CD4-positive, alpha-beta T cell treated with Interleukin-2 at 100 ng/mL for 4 hours (primary cell): ENCODE measurements around the gene DTNBP1.

Source experiments
- DNase-seq: peaks from one replicate; pipeline ENCODE4 v3.0.0-alpha.2; 2020; ENCODE audit warnings: low spot score

DTNBP1 gene

DNA sequence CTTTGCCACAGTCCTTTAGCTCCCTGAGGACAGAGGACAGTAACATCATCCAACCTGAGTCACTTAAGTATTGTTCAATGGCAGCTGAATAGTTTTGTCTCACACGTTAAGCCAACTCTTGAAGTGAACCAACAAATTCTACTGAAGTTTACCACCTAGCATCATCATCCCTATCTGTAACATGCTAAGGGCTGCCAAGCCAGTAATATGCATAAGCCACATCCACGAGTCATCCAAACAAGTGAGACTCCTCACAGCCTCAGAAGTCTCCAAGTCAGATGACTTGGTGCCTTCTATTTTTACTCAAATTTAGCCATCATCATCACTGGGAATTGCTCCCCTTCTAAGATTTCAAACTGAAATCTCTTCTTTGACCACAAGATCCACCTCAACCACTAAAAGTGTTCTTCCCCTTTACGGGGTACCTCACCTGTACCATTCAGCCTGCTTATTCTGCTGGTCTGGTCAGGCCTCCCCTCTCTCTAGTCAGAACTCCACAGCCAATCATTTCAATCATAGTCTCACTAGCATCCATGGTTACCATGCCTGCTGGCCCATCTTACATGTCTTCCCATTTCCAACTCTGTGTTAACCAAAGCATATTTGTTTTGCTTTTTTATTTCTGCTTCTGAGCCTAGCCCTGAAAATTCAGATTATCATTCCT is 73.7 kb downstream of the DTNBP1 start:
- DNase-seq, result no peak

DNA sequence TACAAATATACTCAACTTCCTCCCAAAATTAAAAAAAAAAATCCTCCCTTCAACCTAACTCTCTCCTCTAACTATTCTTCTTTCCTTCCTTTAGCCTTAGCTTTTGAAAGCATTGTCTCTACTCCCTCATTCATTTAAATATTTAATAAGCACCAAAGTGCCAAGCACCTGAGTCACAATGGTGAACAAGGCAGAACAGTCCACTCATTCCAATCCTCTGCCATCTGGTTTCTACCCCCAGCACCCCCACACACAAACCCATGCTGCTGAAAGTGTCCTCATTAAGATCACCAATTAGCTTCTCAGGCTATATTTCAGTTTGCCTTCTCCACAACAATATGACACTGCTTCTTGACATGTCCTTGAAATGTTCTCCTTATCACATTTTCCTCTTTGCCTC is 76.3 kb downstream of the DTNBP1 start:
- DNase-seq, result no peak

DNA sequence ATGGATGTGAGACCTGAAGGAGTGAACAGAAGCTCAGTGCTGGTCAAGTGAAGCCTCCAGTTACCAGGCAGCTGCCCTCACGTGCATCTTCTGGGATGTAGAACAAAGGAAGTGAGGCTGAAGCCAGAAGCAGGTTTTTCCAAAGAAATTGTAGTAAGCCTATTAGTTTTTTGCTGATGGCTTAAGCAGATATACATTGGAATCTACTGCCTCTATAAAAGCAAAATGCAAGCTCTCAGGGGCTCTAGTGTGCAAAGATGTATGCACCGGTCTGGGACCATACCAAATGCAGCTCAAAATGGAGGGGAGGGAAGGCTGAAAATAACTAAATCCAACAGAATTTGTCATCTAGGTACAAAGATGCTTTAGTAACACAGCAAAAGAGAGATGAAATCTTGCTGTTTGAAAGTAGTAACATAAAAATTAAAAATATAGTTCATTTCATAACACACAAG is 77.0 kb downstream of the DTNBP1 start:
- no peak for DNase-seq

DNA sequence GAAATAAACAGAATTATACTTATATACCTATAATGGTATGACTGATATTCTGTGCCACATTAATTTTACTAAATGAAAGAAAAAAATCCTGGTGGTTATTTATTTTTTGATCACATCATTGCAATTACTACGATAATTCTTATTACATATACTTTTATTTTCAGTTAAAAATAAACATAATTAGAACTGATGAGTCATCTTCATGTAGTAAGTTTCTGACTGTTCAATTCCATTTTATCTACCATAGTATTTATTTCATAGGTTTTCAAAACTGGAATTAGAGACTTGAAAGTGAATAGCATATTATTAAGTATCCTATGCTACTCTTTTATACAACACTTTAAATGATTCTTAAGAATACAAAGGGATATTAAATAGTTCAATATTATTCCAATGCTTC is 80.3 kb downstream of the DTNBP1 start:
- no peak for DNase-seq

DNA sequence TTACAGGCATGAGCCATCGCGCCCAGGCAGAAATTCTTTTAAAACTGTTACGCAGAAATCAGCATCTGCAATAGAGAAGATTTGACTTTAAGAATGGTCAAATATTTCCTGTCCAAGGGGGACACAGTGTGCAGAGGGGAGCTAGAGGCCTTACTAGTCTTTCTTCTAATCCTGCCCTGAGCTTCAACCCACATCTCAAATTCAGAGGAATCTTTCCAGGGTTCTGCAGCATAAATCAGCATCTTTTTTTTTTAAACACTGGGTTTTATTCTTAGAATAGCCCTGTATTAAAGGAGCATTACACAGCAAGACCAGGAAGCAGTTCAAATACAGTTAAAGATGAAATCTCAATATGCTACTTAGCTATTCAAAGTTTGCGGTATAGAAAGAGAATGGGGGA is 81.1 kb downstream of the DTNBP1 start:
- no peak for DNase-seq

DNA sequence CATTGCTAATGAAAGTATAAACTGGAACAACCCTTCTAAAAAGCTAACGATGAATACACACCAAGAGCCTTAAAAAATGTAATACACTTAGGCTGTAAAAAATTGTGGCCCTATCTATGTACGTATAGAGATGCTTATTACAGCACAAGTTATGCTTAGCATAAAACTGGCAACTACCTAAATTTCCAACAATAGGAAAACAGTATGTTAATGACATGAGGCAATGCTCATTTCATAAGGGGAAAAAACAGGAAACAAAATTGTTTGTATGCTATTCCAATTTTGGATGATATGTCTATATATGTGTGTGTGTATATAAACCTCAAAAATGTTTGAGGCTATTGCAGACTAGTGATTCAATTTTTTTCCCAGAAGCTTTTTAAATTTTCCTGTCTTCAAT is 82.5 kb downstream of the DTNBP1 start:
- no peak for DNase-seq

DNA sequence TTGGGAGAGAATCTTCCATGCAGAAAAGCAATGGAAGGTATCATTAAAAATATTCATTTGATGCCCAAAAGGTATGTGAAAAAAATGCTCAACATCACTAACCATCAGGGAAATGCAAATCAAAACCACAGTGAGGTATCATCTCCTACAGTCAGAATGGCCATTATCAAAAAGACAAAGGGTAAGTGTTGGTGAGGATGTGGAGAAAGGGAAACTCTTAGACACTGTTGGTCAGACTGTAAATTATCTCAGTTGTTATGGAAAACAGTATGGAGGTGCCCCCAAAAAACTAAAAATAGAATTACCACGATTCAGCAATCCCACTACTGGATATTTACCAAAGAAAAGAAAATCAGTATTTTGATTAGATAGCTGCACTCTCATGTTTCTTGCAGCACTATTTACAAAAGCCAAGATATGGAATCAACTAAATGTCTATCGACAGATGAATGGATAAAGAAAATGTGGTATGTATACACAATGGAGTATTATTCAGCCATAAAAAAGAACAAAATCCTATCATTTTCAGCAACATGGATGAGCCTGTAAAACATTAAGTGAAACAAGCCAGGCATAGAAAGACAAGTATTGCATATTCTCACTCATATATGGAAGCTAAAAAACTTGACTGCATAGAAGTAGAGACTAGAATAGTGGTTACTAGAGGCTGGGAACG is 84.0 kb downstream of the DTNBP1 start:
- DNase-seq, result no peak

DNA sequence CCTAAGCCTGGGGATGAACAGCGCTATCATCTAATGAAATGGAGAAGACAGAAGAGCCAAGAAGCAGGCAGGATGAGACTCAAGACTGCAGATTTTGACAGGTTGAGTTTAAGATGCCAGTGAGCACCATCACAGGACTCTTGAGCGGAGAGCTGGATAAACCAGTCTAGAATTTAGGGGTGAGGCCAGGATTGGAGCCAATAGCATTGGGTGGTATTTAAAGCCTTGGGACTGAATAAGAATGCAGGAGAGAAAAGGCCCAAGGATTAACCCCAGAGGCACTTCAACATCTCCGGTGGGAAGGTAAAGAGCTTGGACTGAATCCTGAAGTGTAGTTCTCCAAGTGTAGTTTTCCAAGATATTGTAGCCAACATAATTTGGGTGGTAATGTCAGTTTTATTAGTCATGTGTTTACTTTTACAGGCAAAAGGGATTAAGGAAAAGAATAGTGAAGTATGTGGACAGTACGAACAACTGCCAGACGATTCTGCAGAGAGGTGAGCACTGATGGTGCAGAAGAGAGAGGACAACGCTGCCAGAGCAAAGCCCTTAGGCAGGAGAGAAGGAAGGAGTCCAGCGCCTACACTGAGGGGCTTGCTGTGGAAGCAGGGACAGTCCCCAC is 85.2 kb downstream of the DTNBP1 start:
- no peak for DNase-seq

DNA sequence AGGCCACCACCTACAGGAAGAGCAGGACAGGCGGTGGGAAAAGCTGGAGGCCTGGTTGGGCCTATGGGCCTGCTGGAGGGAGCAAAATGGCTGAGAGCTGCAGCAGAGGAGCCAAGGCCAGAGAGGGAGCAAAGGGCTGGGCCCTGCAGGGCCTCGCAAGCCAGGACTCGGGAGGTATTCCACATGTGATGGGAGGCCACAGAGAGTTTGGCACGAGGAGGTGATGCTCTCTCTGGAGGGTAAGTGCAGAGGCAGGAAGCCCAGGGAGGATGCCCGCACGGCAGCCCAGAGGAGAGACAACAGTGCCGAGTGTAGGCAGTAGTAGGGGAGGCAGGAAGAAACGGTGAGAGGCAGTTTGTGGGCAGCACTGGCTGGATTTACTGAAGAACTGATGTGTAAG is 85.7 kb downstream of the DTNBP1 start:
- DNase-seq, result no peak

DNA sequence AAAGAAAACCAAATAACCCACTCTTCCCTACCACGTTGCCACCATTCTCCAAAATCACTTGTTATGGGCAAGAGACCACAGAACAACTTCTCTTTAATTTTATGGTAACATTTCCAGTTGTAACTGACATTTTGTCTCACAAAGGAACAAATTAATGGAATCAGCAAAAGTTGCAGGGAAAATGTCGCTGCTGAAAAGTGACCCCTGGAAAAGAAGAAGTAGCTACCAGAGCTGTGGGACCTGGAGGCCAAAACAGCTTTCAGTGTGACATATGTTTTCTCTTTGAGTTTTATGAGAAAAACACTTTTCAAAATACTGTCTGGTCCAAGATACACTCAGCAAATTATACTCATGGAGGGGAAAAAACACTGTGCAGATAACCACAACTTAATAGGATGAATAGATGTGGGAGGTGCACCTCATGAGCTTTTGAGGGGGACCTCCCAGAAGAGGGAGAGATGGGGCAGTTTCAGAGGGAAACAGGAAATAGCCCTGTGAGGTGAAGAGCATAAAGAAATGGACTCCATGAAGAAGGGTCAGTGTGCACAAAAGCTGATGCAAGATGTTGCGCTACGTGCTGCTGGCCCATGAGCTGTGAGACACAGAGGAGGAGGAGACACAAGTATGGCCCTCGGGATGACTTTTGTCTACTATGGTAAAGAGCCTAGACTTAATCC is 87.3 kb downstream of the DTNBP1 start:
- DNase-seq, result no peak

DNA sequence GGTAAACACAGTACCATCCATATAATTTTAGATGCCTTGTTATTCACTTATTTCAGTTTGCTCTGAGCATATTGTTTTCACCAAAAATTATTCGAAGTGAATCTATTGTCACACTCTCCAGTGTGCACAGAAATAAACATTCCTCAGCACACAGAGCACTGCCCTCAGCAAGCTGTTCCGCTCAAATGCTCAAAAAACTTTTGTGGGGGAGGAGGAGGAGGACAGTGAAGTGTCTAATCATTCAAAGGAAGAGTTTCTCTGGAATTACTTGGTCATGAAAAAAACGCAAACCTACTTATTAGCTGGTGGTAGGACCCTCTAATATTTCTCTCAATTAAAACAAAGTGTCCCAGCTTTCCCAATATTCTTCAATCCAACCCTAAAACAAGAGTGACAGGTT is 88.3 kb downstream of the DTNBP1 start:
- DNase-seq, result no peak

DNA sequence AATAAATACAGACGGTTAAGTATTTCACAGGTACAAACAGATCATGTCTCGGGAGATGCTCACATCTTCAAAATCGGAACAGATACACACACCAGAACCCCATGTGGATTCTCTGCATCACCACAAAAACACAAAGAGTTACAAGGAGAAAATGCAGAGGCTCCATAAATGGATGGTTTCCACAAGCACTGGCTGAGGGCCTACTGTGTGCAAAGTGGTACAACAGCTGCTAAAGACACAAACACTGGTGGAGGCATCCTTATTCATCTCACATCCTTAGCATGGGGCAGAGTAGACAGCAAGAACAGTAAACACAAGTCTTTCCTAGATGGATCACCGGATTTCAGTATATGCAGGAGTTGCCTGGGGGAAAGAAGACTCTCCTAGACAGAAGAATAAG is 88.8 kb downstream of the DTNBP1 start:
- DNase-seq, result no peak

DNA sequence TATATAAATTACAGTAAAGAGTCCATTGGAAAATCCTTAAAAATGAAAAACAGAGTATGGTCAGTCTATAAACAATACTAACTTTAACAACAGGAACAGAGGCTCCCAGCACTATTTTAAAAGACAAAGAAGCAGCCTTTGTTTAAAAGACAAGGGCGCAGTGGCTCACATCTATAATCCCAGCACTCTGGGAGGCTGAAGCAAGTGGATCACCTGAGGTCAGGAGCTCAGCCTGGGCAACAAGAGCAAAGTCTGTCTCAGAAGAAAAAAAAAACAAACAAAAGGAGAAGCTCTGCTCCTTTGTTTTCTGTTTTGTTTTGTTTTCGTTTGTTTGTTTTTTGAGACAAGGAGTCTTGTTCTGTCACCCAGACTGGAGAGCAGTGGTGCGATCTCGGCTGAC is 89.4 kb downstream of the DTNBP1 start:
- DNase-seq, result no peak

DNA sequence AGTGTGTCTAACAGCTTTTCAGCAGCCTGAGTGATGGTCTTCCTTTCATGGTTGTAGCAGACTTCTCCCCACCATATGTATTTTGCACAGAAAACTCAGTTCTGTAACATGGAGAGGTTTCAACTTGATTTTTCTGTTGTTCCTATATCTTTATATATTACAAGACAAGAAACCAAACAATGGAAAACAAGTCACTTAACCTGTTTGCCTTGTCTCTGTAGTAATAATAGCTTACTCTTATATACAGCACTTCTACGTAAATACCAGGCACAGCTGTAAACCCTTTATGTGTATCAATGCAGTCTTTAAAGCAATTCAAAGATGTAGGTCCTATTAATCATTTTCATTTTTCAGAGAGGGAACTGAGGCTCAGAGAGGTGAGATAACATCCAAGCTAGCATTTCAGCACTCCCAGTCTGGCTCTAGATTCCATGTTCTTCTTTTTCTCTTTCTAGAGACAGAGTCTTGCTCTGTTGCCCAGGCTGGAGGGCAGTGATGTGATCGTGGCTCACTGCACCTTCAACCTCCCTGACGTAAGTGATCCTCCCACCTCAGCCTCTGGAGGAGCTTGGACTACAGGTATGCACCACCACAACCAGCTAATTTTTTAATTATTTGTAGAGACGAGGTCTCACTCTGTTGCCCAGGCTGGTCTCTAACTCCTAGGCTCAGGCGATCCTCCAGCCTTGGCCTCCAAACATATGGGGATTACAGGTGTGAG is 90.4 kb downstream of the DTNBP1 start:
- no peak for DNase-seq

DNA sequence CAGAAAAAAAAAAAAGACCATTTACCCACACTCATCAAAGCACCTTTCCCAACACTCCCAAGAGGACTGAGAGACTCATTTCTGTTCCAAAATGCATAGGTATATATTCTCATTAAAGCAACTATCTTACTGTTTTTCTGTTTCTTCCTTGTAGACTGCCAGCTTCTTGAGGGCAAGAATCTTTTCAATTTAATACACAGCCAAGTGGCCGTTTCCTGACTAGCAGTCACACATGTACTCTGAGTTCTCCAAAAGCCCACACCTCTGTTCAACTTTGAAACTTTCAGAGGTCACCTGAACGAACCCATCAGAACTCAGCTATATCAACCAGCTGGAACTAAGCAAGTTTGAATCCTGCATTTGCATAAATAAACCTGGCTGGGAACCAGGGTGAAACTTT is 92.7 kb downstream of the DTNBP1 start:
- DNase-seq, result no peak

DNA sequence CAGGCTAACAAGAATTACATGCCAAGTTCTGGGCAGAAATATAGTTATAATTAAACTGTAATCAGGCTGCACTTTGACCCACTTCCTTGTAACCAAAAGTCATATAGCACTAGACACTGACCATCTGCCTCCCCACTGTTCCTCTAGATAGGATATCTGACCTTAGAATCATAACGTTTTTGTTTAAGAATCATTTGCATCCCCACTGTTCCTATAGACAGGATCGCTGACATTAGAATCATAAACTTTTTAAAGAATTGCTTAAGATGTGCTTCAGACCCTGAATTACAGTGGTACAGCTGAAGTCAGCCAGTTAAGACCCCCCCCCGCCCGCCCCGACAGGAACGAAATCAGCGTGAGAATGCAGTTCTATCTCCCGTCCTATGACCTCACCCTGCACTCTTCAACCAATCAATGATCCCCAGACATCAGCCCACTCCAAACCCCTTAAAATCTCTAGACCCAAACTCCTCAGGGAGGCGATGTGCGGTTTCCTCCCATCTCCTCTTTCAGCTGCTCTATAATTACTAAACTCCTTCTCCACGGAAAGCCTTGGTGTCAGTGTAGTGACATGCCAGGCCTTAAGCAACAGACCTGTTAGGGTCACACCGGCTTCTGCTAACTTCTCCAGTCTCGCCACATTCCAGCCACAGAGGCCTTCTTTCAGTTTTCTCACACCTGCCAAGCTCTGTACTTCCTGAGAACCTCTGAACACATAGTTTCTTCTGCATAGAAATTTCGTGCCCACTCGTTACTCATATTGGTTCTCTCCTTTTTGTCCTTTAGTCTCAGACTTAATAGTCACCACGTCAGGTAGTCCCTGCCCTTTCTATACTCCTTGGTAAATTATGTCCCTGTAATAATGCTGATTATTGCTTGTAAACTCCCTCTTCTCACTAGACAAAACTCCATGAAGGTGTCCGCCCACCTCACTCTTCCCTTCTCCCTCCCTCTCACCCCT is 93.5 kb downstream of the DTNBP1 start:
- no peak for DNase-seq

DNA sequence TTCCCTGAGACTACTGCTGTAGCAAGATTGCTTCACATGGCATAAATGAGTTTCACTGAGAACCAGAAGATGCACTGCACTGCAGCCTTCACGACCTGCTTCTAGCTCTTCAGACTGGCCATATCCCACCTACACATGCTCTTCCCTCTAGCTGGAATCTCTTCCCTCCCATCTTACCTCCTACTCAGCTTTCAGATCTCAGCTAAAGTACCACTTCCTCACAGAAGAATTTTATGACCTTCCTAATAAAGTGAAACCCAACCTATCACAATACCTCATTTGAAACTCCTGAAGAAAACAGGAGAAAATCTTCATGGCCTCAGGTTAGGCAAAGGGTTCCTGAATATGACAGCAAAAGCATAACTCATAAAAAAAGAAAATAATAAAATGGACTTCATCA is 99.9 kb downstream of the DTNBP1 start:
- no peak for DNase-seq

DNA sequence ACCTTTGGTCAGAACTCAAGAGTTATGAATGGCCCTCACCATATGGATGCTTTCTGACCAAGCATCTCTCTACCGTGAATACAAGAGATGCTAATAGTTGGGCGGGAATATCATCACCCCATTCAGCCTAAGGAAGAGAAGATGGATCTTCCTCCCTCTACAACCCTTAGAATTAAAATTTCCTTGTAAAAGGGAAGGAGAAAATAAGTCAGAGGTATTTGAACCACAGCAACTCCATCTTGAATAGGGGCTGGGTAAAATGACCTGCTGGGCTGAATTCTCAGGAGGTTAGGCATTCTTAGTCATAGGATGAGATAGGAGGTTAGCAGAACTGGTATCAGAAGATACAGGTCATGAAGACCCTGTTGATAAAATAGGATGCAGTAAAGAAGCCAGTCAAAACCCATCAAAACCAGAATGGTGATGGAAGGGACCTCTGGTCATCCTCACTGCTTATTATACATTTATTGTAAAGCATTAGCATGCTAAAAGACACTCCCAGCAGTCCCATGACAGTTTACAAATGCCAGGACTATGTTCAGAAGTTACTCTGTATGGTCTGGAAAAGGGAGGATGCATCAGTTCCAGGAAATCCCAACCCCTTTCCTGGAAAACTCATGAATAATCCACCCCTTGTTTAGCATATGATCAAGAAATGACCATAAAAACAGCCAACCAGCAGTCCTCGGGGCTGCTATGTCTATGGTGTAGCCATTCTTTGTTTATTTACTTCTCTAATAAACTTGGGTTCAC is 101.2 kb downstream of the DTNBP1 start:
- DNase-seq, result no peak

DNA sequence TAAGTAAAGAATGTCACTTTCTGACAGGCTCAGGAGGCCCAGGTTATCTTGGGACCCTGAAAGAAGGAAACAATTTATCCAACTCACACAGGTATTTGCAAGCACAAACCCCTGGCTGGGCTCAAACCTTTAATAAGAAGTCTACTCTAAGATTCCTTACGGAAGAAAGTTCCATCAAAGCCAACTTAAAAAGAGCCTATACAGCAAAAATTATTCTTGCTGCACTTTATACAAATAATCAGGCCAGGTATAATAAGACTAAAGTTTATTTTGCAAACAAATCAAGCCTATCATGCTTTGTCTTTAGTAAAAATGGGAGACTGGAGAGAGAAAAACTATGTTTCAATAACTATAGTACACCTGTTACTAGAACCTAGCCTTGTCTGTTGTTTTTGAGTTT is 102.1 kb downstream of the DTNBP1 start:
- DNase-seq, result no peak

DNA sequence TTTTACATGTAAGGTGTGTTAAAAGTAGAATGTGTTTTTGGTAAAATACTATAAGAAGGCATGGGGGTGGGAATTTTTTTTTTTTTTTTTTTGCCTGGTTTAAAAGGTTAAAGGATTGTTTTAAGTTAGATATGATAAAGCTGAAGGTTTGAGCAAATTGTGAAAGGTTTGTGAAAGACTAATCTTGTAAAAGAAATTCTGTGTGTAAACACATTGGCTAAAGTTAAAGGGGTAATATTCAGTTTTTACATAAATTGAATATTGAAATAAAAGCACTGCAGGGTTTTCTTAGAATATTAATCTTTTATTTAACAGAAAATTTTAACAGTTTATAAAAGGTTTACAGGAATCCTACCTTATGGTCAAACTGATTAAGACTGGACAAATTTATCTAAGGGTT is 105.7 kb downstream of the DTNBP1 start:
- DNase-seq, result no peak
